MM.1S (cell line): ENCODE data around the gene LMO7.

ENCODE experiments used
- DNase-seq: peaks from one replicate; pipeline ENCODE4 v3.0.0-alpha.2; 2015
- H2AFZ ChIP-seq: fragments of 300-600 bp; sonication (generic); 2 replicates; pipeline ENCODE4 v1.6.0; 2016; ENCODE audit warnings: antibody characterized with exemption, low read length
- H3F3A ChIP-seq: fragments of 300-600 bp; sonication (generic); 2 replicates; pipeline ENCODE4 v1.6.1; 2016; ENCODE audit warnings: mild to moderate bottlenecking, antibody characterized with exemption, low read length, moderate library complexity, mixed read lengths; ENCODE audit not compliant: insufficient read depth
- H3K27ac ChIP-seq: fragments of 300-600 bp; sonication (generic); 2 replicates; pipeline ENCODE4 v1.5.1; 2016; ENCODE audit warnings: mild to moderate bottlenecking, low read length
- H3K27me3 ChIP-seq: fragments of 300-600 bp; sonication (generic); replicated peaks from 2 replicates; pipeline ENCODE4 v1.6.0; 2016; ENCODE audit warnings: low read length; ENCODE audit not compliant: insufficient read depth
- H3K36me3 ChIP-seq: fragments of 300-600 bp; sonication (generic); replicated peaks from 2 replicates; pipeline ENCODE4 v1.6.1; 2016; ENCODE audit warnings: mild to moderate bottlenecking, low read length, mixed read lengths; ENCODE audit not compliant: insufficient read depth
- H3K4me1 ChIP-seq: fragments of 300-600 bp; sonication (generic); 2 replicates; pipeline ENCODE4 v1.6.1; 2016; ENCODE audit warnings: low read length, mixed read lengths
- H3K4me2 ChIP-seq: fragments of 300-600 bp; sonication (generic); 2 replicates; pipeline ENCODE4 v1.6.0; 2016; ENCODE audit warnings: low read depth, low read length
- H3K4me3 ChIP-seq: fragments of 300-600 bp; sonication (generic); 2 replicates; pipeline ENCODE4 v1.5.1; 2016; ENCODE audit warnings: low read length, mixed read lengths
- H3K79me2 ChIP-seq: fragments of 300-600 bp; sonication (generic); 2 replicates; pipeline ENCODE4 v1.6.1; 2016; ENCODE audit warnings: mixed run types, low read length, mixed read lengths
- H3K9ac ChIP-seq: fragments of 300-600 bp; sonication (generic); 2 replicates; pipeline ENCODE4 v1.6.1; 2016; ENCODE audit warnings: low read length, mixed read lengths
- H3K9me2 ChIP-seq: fragments of 300-600 bp; sonication (generic); replicated peaks from 2 replicates; pipeline ENCODE4 v1.6.1; 2016; ENCODE audit warnings: mild to moderate bottlenecking, low read length, mixed read lengths; ENCODE audit not compliant: insufficient read depth
- H3K9me3 ChIP-seq: fragments of 300-600 bp; sonication (generic); replicated peaks from 2 replicates; pipeline ENCODE4 v1.6.1; 2016; ENCODE audit warnings: mild to moderate bottlenecking, low read length, mixed read lengths; ENCODE audit not compliant: insufficient read depth
- H4K20me1 ChIP-seq: fragments of 300-600 bp; sonication (generic); 2 replicates; pipeline ENCODE4 v1.6.1; 2016; ENCODE audit warnings: mild to moderate bottlenecking, low read length, moderate library complexity, mixed read lengths; ENCODE audit not compliant: insufficient read depth
- EZH2 ChIP-seq: fragments of 300-600 bp; sonication (generic); optimal IDR thresholded peaks from 2 replicates; pipeline ENCODE3; 2017; ENCODE audit warnings: low read depth, mild to moderate bottlenecking, antibody characterized with exemption, low read length, mixed read lengths
- EZH2phosphoT487 ChIP-seq: fragments of 300-600 bp; sonication (generic); IDR thresholded peaks from 2 replicates; pipeline ENCODE4 v1.6.1; 2018; ENCODE audit warnings: antibody characterized with exemption, low read length
- TF ChIP-seq, protein P1 (sequence below): fragments of 300-600 bp; sonication (generic); IDR thresholded peaks from 2 replicates; pipeline ENCODE4 v1.5.1; 2016; ENCODE audit warnings: antibody characterized with exemption, low read length, mixed read lengths

LMO7 gene

DNA sequence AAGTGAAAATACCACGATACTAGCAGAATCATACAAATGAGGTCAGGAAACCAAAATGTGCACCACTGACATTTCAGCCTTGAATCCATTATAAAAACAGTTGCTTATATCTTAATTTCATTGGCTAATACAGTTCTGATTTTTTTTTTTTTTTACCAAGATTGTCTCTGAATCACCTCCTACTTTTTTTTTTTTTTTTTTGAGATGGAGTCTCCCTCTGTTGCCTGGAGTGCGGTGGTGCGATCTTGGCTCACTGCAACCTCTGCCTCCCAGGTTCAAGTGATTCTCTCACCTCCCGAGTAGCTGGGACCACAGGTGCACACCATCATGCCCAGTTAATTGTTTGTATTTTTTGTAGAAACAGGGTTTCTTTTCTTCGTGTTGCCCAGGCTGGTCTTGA, 270.2 kb downstream of the LMO7 start:
- Histone ChIP-seq H3K79me2 (no peaks in the 10 kb centered on the region), H4K20me1 (no peaks in the 10 kb centered on the region), H3K4me2 (no peak overlapping the region), H3K9me3 (no peaks in the 10 kb centered on the region), H3K27ac (no peak overlapping the region), H3K36me3 (no peaks in the 10 kb centered on the region), H3F3A (no peaks in the 10 kb centered on the region), H3K27me3 (no peaks in the 10 kb centered on the region), H3K9me2 (no peaks in the 10 kb centered on the region), H3K4me3 (no peak overlapping the region), H2AFZ (no peak overlapping the region), H3K4me1 (no peaks in the 10 kb centered on the region), H3K9ac (no peak overlapping the region)
- no peak for TF ChIP-seq EZH2phosphoT487
- TF ChIP-seq, protein P1, sequence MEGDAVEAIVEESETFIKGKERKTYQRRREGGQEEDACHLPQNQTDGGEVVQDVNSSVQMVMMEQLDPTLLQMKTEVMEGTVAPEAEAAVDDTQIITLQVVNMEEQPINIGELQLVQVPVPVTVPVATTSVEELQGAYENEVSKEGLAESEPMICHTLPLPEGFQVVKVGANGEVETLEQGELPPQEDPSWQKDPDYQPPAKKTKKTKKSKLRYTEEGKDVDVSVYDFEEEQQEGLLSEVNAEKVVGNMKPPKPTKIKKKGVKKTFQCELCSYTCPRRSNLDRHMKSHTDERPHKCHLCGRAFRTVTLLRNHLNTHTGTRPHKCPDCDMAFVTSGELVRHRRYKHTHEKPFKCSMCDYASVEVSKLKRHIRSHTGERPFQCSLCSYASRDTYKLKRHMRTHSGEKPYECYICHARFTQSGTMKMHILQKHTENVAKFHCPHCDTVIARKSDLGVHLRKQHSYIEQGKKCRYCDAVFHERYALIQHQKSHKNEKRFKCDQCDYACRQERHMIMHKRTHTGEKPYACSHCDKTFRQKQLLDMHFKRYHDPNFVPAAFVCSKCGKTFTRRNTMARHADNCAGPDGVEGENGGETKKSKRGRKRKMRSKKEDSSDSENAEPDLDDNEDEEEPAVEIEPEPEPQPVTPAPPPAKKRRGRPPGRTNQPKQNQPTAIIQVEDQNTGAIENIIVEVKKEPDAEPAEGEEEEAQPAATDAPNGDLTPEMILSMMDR: no peak
- TF ChIP-seq EZH2: no peak
- DNase-seq: no peak

DNA sequence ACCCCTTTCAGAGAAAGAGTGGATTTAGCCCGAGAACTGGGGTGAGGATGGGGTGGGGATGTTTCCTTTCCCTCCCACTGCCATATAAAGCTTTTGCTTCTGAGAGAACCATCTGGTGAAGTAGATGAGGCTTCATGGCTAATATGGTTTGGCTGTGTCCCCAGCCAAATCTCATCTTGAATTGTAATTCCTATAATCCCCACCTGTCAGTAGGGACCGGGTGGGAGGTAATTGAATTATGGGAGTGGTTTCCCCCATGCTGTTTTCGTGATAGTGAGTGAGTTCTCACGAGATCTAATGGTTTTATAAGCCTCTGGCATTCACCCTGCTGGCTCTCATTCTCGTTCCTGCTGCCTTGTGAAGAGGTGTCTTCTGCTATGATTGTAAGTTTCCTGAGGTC, 270.9 kb downstream of the LMO7 start:
- DNase-seq: no peak
- no peak overlapping the region for H3K4me3 ChIP-seq
- H4K20me1 ChIP-seq: no peaks in the 10 kb centered on the region
- H3K27me3 ChIP-seq: no peaks in the 10 kb centered on the region
- no peaks in the 10 kb centered on the region for H3K79me2 ChIP-seq
- H3K4me2 ChIP-seq: no peak overlapping the region
- no peaks in the 10 kb centered on the region for H3K9me3 ChIP-seq
- H3K36me3 ChIP-seq: no peaks in the 10 kb centered on the region
- H3K27ac ChIP-seq: no peak overlapping the region
- no peak overlapping the region for H3K9ac ChIP-seq
- no peaks in the 10 kb centered on the region for H3K4me1 ChIP-seq
- H3K9me2 ChIP-seq: no peaks in the 10 kb centered on the region
- H2AFZ ChIP-seq: no peak overlapping the region
- TF ChIP-seq EZH2phosphoT487: no peak
- no peak for TF ChIP-seq EZH2
- TF ChIP-seq, protein P1: no peak
- no peaks in the 10 kb centered on the region for H3F3A ChIP-seq

DNA sequence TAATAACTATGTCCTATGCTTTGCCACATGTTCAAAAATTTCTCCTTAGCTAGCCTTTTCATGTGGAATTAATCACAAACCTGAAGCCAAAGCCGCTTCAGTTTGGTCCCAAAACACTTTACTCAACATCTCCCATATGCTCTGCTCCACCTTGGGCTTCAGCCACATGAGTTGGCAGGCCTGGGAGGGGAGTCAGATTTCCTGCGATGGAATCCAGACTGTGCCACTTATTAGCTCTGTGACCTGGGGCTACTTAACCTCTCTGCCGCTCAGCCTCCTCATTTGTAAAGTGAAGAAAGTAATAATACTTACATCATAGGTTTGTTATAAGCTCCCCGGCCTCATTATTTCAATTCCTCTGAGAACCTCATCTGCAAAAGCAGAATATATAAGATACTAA, 272.0 kb downstream of the LMO7 start:
- no peak for DNase-seq

More for the DNA sequence above, 272.0 kb downstream of the LMO7 start:
- Histone ChIP-seq H3K4me1 (no peaks in the 10 kb centered on the region), H3K36me3 (no peaks in the 10 kb centered on the region), H3K79me2 (no peaks in the 10 kb centered on the region), H4K20me1 (no peaks in the 10 kb centered on the region), H3K27ac (no peak overlapping the region), H3K27me3 (no peaks in the 10 kb centered on the region), H2AFZ (no peak overlapping the region), H3K9ac (no peak overlapping the region), H3K9me2 (no peaks in the 10 kb centered on the region), H3F3A (no peaks in the 10 kb centered on the region), H3K4me2 (no peak overlapping the region), H3K4me3 (no peak overlapping the region), H3K9me3 (no peaks in the 10 kb centered on the region)
- no peak for TF ChIP-seq EZH2phosphoT487
- TF ChIP-seq EZH2: no peak
- TF ChIP-seq, protein P1: no peak
